SKM-1 treated with dmso at 0.1 percent for 144 hours (cell line): Measurements from ENCODE around the gene FAM222B.
"Not testable (repeated sequence)": the region's sequence is repeated elsewhere in the genome, so short reads cannot be mapped to it uniquely, and the experiment has no call there.

ENCODE experiments used
- DNase-seq: peaks from one replicate; lab custom pipeline; 2025; ENCODE audit not compliant: unreplicated experiment; lab: John Stamatoyannopoulos, UW

The FAM222B gene

DNA sequence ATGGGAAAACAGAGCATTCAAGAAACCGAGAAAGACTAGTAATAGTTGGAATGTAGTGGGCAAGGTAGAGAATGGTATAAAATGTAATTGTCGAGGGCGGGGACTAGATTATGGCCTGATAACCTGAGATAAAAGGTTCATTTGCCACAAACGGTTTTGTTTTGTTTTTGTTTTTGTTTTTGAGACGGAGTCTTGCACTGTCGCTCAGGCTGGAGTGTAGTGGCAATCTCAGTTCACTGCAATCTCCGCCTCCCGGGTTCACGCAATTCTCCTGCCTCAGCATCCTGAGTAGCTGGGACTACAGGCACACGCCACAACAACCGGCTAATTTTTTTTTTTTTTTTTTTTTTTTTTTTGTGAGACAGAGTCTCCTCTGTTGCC is 112.7 kb downstream of the FAM222B start:
- DNase-seq = no peak

DNA sequence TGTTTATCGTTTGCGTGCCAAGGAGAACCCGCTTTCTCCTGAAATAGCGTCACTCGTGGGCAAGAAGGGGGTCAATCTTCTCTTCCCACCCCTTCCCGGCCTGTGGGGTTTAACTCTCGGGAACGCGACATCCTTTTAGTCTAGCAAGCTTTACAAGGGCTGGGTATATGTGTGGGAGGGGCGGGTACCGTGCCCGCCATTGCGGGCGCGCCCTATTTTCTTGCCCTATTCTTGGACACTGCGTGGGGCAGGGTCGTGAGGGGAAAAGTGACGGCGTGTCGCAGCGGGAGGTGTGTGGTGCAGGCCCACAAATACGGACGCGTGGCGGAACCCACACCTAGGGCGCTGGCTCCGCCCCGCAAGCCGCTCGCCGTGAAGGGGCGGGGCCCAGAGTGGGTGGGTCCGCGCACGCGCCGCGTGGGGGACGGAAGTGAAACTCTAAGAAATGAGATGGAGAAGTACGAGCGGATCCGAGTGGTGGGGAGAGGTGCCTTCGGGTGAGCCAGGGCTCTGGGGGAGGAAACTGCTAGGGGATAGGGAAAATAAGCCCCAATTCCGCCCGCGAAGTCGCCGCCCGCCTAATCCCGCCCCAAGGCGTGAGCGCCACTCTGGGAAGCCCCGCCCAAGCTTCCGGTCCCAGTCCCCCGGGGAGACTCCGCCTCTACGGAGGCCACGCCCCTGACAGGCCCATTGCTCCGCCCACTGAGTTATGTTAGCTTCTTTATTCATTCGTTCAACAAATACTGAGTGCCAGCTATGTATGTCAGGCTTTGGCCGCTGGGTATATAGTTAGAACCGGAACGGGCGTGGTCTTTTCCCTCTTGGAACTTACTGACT is 114.0 kb downstream of the FAM222B start, which contains the start of gene NEK8:
Gene NEK8, plus strand, starts transcription at position 425 of the 837 bp plus-strand sequence. Its CDS starts 26 bp downstream, at position 451.
- DNase-seq = peak; percentile 93

DNA sequence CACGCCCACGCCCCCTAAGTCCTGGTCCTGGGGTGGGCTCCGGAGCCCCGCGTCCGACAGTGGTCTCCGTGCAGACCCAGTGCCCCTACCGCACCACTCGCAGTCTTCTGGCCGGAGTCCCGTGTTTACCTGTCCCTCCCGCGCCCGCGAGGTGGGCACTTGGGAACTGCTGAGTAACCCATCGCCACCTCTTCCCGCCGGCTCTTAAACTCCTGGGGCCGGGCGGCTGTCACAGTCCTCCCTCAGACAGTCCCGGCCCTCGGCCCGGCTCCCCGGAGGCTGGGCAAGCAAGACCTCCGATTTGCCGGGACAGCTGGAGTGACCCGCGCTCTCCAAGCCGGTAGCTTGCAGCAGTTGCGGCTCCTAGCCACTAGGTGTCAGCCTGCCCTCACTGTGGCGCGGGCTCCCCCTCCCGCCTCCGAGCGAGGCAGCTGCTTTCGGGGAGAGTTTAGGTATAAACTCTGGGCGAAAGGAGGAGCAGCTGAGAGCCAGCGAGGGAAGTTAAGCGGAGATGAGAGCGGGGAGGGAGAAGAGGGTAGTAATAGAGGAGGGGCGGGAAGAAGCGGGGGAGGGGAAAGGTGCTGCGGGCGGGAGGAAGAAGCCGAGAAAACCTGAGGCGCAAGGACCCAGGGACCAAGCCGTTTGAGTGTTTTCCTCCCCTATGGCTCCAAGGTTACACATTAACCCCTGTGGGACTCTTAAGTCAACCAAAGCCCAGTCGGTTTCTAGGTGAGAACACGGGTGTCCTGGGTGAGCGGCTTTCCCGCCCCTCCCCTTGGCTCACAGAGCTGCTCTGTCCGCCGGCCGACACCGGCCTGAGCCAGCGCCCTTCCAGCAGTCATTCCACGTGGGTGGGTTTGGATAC is 115.7 kb downstream of the FAM222B start:
- peak; percentile 95 for DNase-seq

DNA sequence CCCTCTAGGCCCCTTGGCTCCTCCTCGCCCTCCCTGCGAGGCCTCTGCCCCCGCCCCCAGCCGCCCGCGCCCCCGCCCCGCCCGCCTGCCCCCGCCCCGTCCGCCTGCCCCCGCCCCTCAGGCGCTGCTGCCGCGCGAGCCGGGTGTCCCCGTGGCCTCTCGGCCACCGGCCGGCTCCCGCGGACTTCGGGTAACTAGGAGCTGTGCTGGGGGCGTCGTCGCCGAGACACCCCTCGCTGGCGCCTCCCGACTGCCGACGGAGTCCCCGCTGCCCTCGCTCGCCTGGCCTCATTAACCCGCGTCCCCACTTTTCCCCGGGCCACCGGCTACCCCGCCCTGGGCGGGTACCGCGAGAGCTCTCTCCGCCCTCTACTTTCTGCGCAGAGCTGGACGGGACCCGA is 116.4 kb downstream of the FAM222B start, which contains the start of gene TLCD1:
Gene TLCD1, minus strand, starts transcription at position 8 of the 401 bp plus-strand sequence. CDS start 136 bp downstream, outside the sequence.
- DNase-seq = peak; percentile 39

DNA sequence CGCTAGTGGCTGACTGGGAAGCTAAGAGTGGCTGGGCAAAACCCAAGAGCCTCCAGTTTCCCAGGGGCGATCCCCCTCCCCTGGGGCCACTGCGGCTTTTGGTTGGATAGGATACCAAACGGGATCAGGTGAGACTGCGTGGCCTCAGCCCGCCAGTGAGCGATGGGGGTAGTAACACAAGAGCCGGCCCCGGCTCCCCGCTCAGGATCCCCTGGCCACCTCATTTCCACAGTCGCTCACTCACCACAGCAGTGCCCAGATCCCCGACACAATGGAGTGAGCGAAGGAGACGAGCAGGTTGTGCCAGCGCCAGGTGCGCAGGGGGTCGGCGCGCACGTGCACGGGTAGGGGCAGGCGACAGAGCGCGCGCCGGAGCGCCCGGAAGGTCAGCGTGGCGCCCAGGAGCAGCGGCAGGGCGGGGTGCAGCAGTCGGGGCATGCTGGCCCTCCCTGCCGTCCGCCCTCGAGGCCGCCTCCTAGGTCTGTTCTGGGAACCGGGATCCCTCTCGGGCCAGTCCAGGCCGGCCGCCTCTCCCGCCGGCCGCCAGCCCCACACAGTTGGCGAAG is 116.8 kb downstream of the FAM222B start:
- peak; percentile 54 for DNase-seq

DNA sequence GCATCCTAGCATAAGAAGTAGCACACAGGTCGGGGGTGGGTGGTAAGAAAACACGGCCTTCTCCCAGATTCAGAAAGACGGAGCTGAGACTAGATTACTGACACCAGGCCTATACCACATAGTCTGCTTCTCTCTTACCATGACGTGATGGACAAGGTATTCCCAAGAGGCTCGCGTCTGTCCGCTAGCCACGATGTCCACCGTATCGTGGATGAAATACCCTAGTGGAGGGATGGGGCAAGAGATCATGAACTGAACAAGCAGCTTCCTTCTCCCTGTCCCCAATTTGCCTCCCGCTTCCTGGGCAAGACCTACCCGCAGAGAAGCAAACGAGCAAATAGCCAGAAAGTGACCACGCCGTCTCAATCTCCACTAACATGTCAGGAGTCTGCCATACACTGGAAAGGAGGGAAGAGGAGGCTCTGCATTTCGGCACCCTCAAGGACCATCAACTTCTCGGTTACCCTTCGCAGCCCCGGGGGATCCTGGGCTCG is 117.4 kb downstream of the FAM222B start:
- peak; percentile 54 for DNase-seq

GRCh38 chr17:28724500-28725165 is 118.0 kb downstream of the FAM222B start:
- no peak for DNase-seq

DNA sequence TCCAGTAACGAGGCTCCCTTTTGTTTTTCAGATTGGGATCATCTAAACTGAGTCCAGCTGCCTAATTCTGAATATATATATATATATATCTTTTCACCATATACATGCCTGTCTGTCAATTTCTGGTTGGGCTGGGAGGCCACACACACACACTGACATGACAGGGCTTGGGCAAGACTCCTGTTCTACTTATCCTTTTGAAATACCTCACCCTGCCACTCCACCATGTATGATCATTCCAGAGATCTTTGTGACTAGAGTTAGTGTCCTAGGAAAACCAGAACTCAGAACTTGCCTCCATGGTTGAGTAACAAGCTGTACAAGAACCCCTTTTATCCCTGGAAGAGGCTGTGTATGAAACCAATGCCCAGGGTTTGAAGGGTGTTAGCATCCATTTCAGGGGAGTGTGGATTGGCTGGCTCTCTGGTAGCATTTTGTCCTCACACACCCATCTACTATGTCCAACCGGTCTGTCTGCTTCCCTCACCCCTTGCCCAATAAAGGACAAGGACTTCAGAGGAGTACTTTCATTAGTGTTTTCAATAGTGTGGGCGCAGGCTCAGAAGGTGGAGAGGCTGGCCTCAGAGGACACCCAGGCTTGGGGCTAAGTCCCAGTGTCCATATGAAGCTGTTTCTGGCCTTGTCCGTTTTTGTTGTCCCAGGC is 118.6 kb downstream of the FAM222B start:
- DNase-seq = not testable (repeated sequence)

DNA sequence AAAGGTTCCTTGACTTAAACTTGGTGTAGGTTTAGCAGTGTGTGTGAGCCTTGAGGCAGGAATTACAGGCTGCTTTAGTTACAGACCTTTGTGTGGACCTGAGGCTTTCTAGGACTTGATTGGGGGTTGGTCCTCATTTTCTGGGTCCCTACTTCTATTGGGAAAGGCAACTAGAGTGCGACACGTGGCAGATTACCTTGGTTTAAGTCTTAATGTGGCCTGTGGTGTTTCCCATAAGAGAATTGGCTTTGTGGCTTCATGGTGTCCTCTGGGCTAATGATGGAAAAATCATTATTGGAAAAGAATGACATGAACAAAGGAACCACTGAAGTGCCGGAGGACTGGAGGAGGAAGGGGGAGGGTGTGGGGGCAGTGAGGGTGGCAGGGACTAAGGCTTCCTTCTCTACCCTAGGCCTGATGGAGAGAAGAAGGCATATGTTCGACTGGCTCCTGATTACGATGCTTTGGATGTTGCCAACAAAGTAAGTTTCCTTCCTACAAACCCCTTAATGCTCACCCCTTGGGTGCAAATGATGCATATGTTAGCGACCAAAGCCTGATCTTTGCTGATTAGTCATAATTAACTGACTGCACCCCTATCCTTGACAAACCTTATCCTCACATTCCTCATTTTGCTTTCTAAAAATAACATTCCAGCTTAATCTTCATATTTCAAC is 119.3 kb downstream of the FAM222B start:
- no peak for DNase-seq

DNA sequence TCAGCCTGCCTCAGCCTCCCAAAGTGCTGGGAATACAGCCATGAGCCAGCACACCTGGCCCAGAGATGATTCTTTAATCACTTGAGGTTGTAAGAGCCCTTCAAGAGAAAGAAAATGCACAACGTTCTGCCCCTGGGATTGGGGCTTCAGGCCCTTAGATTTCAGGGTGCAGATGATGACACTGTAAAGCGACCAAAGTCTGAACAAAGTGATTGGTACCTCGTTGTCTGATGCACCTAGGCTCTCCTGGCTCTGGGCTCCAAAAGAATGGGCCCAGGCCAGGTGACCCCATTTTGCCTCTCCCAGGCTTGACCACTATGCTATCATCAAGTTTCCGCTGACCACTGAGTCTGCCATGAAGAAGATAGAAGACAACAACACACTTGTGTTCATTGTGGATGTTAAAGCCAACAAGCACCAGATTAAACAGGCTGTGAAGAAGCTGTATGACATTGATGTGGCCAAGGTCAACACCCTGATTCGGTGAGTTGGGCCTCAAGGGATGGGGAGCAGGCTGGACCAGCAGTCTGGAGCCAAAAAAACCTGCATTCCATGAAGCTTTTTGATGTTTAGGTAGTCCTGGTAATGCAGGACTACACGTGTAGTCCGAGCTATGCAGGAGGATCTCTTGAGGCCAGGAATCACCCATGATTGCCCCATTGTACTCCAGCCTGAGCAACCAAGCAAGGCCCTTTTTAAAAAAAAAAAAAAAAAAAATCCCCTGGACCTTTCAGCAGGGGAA is 120.0 kb downstream of the FAM222B start:
- DNase-seq = no peak

DNA sequence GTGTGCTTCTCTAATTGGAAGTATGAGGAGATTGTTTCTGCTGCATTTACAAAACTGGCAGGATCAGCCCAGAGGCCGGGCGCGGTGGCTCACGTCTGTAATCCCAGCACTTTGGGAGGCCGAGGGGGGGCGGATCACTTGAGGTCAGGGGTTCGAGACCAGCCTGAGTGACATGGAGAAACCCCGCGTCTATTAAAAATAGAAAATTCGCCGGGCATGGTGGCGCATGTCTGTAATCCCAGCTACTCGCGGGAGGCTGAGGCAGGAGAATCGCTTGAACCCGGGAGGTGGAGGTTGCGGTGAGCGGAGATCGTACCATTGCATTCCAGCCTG is 121.6 kb downstream of the FAM222B start:
- DNase-seq = not testable (repeated sequence)

DNA sequence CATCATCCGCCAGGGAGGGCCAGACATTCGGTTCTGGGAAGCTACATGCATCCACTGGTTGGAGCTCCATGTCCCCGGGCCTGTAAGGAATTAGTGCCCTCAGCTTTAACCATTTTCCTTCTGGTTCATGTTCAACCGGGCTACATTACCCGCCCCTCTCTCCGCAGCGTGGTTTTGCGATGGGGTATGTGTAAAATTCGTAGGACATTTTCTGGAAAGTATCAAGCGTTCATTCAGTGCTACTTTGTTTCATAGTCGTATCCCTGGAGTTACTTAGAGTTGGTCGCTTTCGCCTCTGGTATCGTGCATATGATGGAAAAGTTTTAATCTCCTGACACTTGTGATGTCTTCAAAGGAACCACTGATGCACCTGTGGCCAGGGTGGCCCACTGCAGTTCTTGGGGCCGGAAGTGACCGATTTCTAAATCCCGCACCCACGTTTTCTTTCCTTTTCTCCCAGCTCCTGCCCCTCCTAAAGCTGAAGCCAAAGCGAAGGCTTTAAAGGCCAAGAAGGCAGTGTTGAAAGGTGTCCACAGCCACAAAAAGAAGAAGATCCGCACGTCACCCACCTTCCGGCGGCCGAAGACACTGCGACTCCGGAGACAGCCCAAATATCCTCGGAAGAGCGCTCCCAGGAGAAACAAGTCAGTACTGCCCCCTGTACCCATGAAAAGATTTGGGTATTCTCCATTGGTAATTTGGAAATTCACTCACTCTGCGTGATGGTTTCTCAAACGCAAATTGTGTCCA is 122.2 kb downstream of the FAM222B start:
- DNase-seq = no peak

DNA sequence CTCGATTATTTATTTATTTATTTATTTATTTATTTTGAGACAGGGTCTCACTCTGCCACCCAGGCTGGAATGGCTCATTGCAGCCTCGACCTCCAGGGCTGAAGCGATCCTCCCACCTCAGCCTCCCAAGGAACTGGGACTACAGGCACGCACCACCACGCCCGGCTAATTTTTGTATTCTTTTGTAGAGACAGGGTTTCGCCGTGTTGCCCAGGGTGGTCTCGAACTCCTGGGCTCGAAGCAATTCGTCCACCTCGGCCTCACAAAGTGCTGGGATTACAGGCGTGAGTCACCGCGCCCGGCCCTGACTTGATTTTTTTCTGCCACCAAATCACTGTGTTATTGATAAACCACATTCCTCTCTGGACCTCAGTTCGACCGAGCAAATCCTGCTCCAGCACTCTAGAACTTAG is 123.6 kb downstream of the FAM222B start:
- DNase-seq = no peak

DNA sequence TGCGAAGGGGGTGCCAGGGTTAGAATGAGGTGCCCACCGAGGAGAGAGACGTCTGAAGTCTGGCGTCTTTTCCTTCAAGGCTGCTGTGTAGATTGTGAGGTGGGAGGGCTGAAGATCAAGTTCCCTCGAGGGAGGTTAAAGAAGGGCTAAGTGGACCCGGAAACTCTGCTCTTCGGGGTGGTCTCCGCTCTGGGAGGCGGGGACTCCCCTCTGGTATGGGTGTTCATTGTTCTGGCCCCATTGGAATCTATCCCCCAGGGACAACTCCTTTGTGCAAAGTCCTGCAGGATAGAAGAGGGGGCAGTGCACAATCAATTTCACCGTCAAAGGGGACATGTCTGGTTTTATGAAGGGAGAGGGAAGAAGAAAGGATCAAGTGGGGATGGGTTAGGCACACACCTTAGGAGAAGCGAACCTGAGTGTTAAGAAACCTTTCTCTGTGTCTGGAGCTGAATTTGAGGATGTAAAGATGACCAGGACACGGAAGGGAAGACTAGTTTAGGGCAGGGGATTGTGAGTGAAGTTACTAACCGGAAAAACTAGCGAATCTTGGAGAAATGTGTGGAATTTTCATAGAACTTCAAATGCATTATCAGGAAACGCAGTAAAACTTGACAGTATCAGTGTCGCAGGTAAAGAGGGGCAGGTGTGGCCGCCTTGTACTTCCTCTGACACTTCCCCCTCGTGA is 124.1 kb downstream of the FAM222B start:
- DNase-seq = no peak

DNA sequence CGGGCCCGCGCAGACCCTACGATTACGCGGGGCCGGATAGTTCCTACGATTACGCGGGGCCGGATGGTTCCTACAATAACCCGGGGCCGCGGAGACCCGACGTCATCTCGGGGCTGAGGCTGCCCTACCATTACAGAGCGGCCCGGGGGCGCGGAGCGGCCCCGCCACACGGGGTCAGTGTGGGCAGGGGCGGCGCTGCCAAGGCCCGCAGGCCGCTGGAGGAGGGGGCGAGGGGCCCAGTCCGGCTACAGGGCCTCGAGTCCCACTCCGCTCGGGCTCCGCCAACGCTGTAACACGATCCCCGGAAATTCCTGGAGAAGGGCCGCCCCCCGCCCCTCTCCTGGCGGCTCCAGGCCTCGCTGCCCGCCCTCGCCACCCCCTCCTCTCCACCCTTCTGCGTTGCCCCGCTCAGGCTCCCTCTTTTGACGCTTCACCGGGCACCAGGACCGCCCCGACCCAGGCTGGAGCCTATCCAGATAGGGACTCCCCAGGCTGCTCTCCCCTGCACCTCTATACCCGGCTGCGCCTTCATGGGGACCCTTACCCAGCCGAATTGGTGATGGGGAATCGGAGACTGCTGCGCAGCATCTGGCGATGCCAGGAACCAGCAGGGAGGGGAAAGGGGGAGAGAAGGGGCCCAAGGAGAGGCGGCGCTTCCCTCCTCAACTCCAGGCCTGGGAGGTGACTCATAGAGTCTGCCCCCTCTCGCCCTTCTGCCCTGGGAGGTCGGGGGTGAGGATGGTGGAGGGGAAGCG is 124.8 kb downstream of the FAM222B start, which contains the start of gene RAB34:
Gene RAB34, minus strand, starts transcription at position 291 of the 755 bp plus-strand sequence. CDS start 602 bp downstream, outside the sequence.
- DNase-seq = no peak

GRCh38 chr17:28716740-28717577 is 125.6 kb downstream of the FAM222B start:
- DNase-seq = no peak
